Mammary epithelial cell (primary cell): ENCODE results near the gene CSF2RB.

Experiments
- EZH2 ChIP-seq: IDR thresholded peaks from 2 replicates; pipeline ENCODE4 v1.6.1; 2012; ENCODE audit warnings: low read length, inconsistent platforms, borderline replicate concordance
- TF ChIP-seq, protein P1 (sequence below), 2 donors: IDR thresholded peaks in 1 of 2; conservative IDR thresholded peaks in 1 of 2; 2 replicates each; pipeline ENCODE4 v1.5.1; 2011 to 2012; ENCODE audit warnings: inconsistent platforms in 2 of 2, low read length in 2 of 2, mild to moderate bottlenecking in 2 of 2, control low read depth in 1 of 2, low read depth in 1 of 2; ENCODE audit not compliant: insufficient read depth in 1 of 2; ENCODE audit errors: extremely low read depth in 1 of 2

DNA sequence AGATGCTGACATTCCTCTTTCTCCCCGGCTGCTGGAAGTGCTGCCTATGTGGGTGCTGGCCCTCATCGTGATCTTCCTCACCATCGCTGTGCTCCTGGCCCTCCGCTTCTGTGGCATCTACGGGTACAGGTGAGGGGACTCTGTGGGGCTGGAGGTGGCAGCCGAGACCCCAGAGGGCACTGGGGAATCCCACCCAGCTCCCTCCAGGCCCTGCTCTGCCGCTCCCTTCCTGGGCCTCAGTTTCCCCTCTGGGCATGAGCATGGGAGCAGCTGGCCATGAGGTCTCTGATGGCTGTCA lies 21.8 kb downstream of the CSF2RB start:
- TF ChIP-seq, protein P1, sequence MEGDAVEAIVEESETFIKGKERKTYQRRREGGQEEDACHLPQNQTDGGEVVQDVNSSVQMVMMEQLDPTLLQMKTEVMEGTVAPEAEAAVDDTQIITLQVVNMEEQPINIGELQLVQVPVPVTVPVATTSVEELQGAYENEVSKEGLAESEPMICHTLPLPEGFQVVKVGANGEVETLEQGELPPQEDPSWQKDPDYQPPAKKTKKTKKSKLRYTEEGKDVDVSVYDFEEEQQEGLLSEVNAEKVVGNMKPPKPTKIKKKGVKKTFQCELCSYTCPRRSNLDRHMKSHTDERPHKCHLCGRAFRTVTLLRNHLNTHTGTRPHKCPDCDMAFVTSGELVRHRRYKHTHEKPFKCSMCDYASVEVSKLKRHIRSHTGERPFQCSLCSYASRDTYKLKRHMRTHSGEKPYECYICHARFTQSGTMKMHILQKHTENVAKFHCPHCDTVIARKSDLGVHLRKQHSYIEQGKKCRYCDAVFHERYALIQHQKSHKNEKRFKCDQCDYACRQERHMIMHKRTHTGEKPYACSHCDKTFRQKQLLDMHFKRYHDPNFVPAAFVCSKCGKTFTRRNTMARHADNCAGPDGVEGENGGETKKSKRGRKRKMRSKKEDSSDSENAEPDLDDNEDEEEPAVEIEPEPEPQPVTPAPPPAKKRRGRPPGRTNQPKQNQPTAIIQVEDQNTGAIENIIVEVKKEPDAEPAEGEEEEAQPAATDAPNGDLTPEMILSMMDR (conservative IDR thresholded peaks at IDR 0.05 in 1 of 2, IDR thresholded peaks at IDR 0.05 in 1 of 2; ENCODE audit: extremely low read depth in 1 of 2, insufficient read depth in 1 of 2, low read depth in 1 of 2, low read length in 2 of 2): no peak
- no peak for TF ChIP-seq EZH2
